HEK293 (cell line): ENCODE measurements around the gene PDE4D.
A peak's percentile ranks its signal among the peaks of the same experiment; 100 is the strongest.

Experiments used
- BCL11A ChIP-seq: fragments of 450-650 bp; formaldehyde crosslinking; IDR thresholded peaks from 2 replicates; pipeline ENCODE4 v1.5.1; 2016; ENCODE audit warnings: low read depth, missing biosample characterization, missing genetic modification characterization
- EGR2 ChIP-seq: fragments of 450-650 bp; formaldehyde crosslinking; IDR thresholded peaks from 2 replicates; pipeline ENCODE4 v1.5.1; 2016; ENCODE audit warnings: low read depth, missing biosample characterization, missing genetic modification characterization
- FEZF1 ChIP-seq: fragments of 450-650 bp; formaldehyde crosslinking; IDR thresholded peaks from 2 replicates; pipeline ENCODE4 v1.5.1; 2016; ENCODE audit warnings: missing biosample characterization, missing genetic modification characterization
- GLIS1 ChIP-seq: fragments of 450-650 bp; formaldehyde crosslinking; IDR thresholded peaks from 2 replicates; pipeline ENCODE4 v1.5.1; 2016; ENCODE audit warnings: missing biosample characterization, missing genetic modification characterization
- GLIS2 ChIP-seq: fragments of 450-650 bp; formaldehyde crosslinking; IDR thresholded peaks from 2 replicates; pipeline ENCODE4 v1.5.1; 2016; ENCODE audit warnings: missing biosample characterization, missing genetic modification characterization
- KLF7 ChIP-seq: fragments of 450-650 bp; formaldehyde crosslinking; IDR thresholded peaks from 2 replicates; pipeline ENCODE4 v1.5.1; 2016; ENCODE audit warnings: missing biosample characterization, missing genetic modification characterization, borderline replicate concordance
- KLF8 ChIP-seq: fragments of 450-650 bp; formaldehyde crosslinking; IDR thresholded peaks from 2 replicates; pipeline ENCODE4 v1.5.1; 2016; ENCODE audit warnings: missing biosample characterization, missing genetic modification characterization
- KLF9 ChIP-seq: fragments of 450-650 bp; formaldehyde crosslinking; IDR thresholded peaks from 2 replicates; pipeline ENCODE4 v1.5.1; 2016; ENCODE audit warnings: missing biosample characterization, missing genetic modification characterization, low read depth
- OVOL3 ChIP-seq: fragments of 450-650 bp; formaldehyde crosslinking; IDR thresholded peaks from 2 replicates; pipeline ENCODE4 v1.5.1; 2016; ENCODE audit warnings: missing biosample characterization, missing genetic modification characterization
- SCRT1 ChIP-seq: fragments of 450-650 bp; formaldehyde crosslinking; IDR thresholded peaks from 2 replicates; pipeline ENCODE4 v1.5.1; 2016; ENCODE audit warnings: missing biosample characterization, missing genetic modification characterization, borderline replicate concordance
- SP2 ChIP-seq: fragments of 450-650 bp; formaldehyde crosslinking; IDR thresholded peaks from 2 replicates; pipeline ENCODE4 v1.5.1; 2016; ENCODE audit warnings: missing biosample characterization, missing genetic modification characterization
- TRIM28 ChIP-seq: IDR thresholded peaks from 2 replicates; pipeline ENCODE4 v1.6.1; 2011; ENCODE audit warnings: low read length, control low read depth, borderline replicate concordance
- ZBTB8A ChIP-seq: fragments of 450-650 bp; formaldehyde crosslinking; IDR thresholded peaks from 2 replicates; pipeline ENCODE4 v1.5.1; 2016; ENCODE audit warnings: missing biosample characterization, missing genetic modification characterization
- ZFHX2 ChIP-seq: fragments of 450-650 bp; formaldehyde crosslinking; conservative IDR thresholded peaks from 2 replicates; pipeline ENCODE4 v1.5.1; 2016; ENCODE audit warnings: missing biosample characterization, missing genetic modification characterization
- ZFP3 ChIP-seq: fragments of 450-650 bp; formaldehyde crosslinking; IDR thresholded peaks from 2 replicates; pipeline ENCODE4 v1.5.1; 2016; ENCODE audit warnings: low read depth, missing biosample characterization, missing genetic modification characterization
- ZFP37 ChIP-seq: fragments of 450-650 bp; formaldehyde crosslinking; IDR thresholded peaks from 2 replicates; pipeline ENCODE4 v1.5.1; 2016; ENCODE audit warnings: missing biosample characterization, missing genetic modification characterization
- ZNF121 ChIP-seq: fragments of 450-650 bp; formaldehyde crosslinking; IDR thresholded peaks from 2 replicates; pipeline ENCODE4 v1.5.1; 2016; ENCODE audit warnings: missing biosample characterization, missing genetic modification characterization
- ZNF146 ChIP-seq: fragments of 450-650 bp; formaldehyde crosslinking; IDR thresholded peaks from 2 replicates; pipeline ENCODE4 v1.5.1; 2016; ENCODE audit warnings: missing biosample characterization, missing genetic modification characterization
- ZNF24 ChIP-seq: fragments of 450-650 bp; formaldehyde crosslinking; IDR thresholded peaks from 2 replicates; pipeline ENCODE4 v1.5.1; 2016; ENCODE audit warnings: missing biosample characterization, missing genetic modification characterization
- ZNF366 ChIP-seq: fragments of 450-650 bp; formaldehyde crosslinking; conservative IDR thresholded peaks from 2 replicates; pipeline ENCODE4 v1.5.1; 2016; ENCODE audit warnings: missing biosample characterization, missing genetic modification characterization
- ZNF596 ChIP-seq: fragments of 450-650 bp; IDR thresholded peaks from 2 replicates; pipeline ENCODE4 v1.5.0; 2018; ENCODE audit warnings: missing biosample characterization, mild to moderate bottlenecking, missing genetic modification characterization, moderate library complexity
- ZNF843 ChIP-seq: fragments of 450-650 bp; formaldehyde crosslinking; IDR thresholded peaks from 2 replicates; pipeline ENCODE4 v1.5.1; 2016; ENCODE audit warnings: missing biosample characterization, missing genetic modification characterization
- ZSCAN23 ChIP-seq: fragments of 450-650 bp; formaldehyde crosslinking; IDR thresholded peaks from 2 replicates; pipeline ENCODE4 v1.5.1; 2016; ENCODE audit warnings: missing biosample characterization, missing genetic modification characterization
- ZSCAN30 ChIP-seq: fragments of 450-650 bp; IDR thresholded peaks from 2 replicates; pipeline ENCODE4 v1.5.1; 2018; ENCODE audit warnings: missing biosample characterization, mild to moderate bottlenecking, missing genetic modification characterization, moderate library complexity
- TF ChIP-seq, protein P1 (sequence below): fragments of 450-650 bp; formaldehyde crosslinking; IDR thresholded peaks from 2 replicates; pipeline ENCODE4 v1.5.1; 2016; ENCODE audit warnings: missing biosample characterization, missing genetic modification characterization
- TF ChIP-seq, protein P2 (sequence below): fragments of 450-650 bp; formaldehyde crosslinking; IDR thresholded peaks from 2 replicates; pipeline ENCODE4 v1.5.1; 2016; ENCODE audit warnings: missing biosample characterization, missing genetic modification characterization
- TF ChIP-seq, protein P3 (sequence below): fragments of 450-650 bp; formaldehyde crosslinking; IDR thresholded peaks from 2 replicates; pipeline ENCODE4 v1.5.1; 2017; ENCODE audit warnings: missing biosample characterization, mild to moderate bottlenecking, missing genetic modification characterization, moderate library complexity
- TF ChIP-seq, protein P4 (sequence below): fragments of 450-650 bp; formaldehyde crosslinking; IDR thresholded peaks from 2 replicates; pipeline ENCODE4 v1.5.1; 2016; ENCODE audit warnings: missing biosample characterization, missing genetic modification characterization
- TF ChIP-seq, protein P5 (sequence below): fragments of 450-650 bp; formaldehyde crosslinking; IDR thresholded peaks from 2 replicates; pipeline ENCODE4 v1.5.1; 2016; ENCODE audit warnings: missing biosample characterization, missing genetic modification characterization
- TF ChIP-seq, protein P6 (sequence below): fragments of 450-650 bp; formaldehyde crosslinking; IDR thresholded peaks from 2 replicates; pipeline ENCODE4 v1.5.1; 2016; ENCODE audit warnings: missing biosample characterization, missing genetic modification characterization, borderline replicate concordance

The PDE4D gene

DNA sequence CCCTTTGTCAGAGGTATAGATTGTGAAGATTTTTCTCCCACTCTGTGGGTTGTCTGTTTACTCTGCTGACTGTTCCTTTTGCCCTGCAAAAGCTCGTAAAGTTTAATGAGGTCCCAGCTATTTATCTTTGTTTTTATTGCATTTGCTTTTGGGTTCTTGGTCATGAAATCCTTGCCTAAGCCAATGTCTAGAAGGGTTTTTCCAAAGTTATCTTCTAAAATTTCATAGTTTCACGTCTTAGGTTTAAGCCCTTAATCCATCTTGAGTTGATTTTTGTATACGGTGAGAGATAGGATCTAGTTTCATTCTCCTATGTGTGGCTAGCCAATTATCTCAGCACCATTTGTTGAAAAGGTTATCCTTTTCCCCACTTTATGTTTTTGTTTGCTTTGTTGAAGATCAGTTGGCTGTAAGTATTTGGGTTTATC lies 590.2 kb downstream of the PDE4D start (continued):
- TF ChIP-seq, protein P1, sequence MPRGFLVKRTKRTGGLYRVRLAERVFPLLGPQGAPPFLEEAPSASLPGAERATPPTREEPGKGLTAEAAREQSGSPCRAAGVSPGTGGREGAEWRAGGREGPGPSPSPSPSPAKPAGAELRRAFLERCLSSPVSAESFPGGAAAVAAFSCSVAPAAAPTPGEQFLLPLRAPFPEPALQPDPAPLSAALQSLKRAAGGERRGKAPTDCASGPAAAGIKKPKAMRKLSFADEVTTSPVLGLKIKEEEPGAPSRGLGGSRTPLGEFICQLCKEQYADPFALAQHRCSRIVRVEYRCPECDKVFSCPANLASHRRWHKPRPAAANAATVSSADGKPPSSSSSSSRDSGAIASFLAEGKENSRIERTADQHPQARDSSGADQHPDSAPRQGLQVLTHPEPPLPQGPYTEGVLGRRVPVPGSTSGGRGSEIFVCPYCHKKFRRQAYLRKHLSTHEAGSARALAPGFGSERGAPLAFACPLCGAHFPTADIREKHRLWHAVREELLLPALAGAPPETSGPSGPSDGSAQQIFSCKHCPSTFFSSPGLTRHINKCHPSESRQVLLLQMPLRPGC: peak; percentile 98
- TF ChIP-seq OVOL3: peak; percentile 97
- TF ChIP-seq KLF9: 0 out of 2 replicates have a peak, but pooled peaks have one; percentile 24
- TF ChIP-seq GLIS1 (tag by site-specific recombination): peak; percentile 78
- TF ChIP-seq ZFP3 (tag by site-specific recombination): 0 out of 2 replicates have a peak, but pooled peaks have one; percentile 6
- TF ChIP-seq, protein P2, sequence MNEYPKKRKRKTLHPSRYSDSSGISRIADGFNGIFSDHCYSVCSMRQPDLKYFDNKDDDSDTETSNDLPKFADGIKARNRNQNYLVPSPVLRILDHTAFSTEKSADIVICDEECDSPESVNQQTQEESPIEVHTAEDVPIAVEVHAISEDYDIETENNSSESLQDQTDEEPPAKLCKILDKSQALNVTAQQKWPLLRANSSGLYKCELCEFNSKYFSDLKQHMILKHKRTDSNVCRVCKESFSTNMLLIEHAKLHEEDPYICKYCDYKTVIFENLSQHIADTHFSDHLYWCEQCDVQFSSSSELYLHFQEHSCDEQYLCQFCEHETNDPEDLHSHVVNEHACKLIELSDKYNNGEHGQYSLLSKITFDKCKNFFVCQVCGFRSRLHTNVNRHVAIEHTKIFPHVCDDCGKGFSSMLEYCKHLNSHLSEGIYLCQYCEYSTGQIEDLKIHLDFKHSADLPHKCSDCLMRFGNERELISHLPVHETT (tag by site-specific recombination): peak; percentile 90
- peak; percentile 42; the same call in 1 of the 2 replicates for TF ChIP-seq GLIS2 (tag by site-specific recombination)
- peak; percentile 83; the same call in 1 of the 2 replicates for TF ChIP-seq ZFP37
- TF ChIP-seq, protein P3, sequence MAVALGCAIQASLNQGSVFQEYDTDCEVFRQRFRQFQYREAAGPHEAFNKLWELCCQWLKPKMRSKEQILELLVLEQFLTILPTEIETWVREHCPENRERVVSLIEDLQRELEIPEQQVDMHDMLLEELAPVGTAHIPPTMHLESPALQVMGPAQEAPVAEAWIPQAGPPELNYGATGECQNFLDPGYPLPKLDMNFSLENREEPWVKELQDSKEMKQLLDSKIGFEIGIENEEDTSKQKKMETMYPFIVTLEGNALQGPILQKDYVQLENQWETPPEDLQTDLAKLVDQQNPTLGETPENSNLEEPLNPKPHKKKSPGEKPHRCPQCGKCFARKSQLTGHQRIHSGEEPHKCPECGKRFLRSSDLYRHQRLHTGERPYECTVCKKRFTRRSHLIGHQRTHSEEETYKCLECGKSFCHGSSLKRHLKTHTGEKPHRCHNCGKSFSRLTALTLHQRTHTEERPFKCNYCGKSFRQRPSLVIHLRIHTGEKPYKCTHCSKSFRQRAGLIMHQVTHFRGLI (tag by site-specific recombination): peak; percentile 70
- TF ChIP-seq, protein P4, sequence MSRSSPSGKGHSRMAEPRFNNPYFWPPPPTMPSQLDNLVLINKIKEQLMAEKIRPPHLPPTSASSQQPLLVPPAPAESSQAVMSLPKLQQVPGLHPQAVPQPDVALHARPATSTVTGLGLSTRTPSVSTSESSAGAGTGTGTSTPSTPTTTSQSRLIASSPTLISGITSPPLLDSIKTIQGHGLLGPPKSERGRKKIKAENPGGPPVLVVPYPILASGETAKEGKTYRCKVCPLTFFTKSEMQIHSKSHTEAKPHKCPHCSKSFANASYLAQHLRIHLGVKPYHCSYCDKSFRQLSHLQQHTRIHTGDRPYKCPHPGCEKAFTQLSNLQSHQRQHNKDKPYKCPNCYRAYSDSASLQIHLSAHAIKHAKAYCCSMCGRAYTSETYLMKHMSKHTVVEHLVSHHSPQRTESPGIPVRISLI (tag by site-specific recombination): peak; percentile 93
- peak; percentile 43; the same call in 1 of the 2 replicates for TF ChIP-seq ZNF146 (tag by site-specific recombination)
- TF ChIP-seq BCL11A (tag by site-specific recombination): peak; percentile 97
- TF ChIP-seq ZNF596 (tag by site-specific recombination): peak; percentile 63; the same call in 1 of the 2 replicates
- TF ChIP-seq TRIM28: peak; percentile 44; the same call in 1 of the 2 replicates
- TF ChIP-seq ZNF121 (tag by site-specific recombination): peak; percentile 8; the same call in 1 of the 2 replicates
- peak; percentile 46 for TF ChIP-seq SP2 (tag by site-specific recombination)
- peak; percentile 86 for TF ChIP-seq KLF7 (tag by site-specific recombination)
- TF ChIP-seq ZNF24 (tag by site-specific recombination): peak; percentile 94
- peak; percentile 84; the same call in 1 of the 2 replicates for TF ChIP-seq ZSCAN30 (tag by site-specific recombination)
- peak; percentile 100 for TF ChIP-seq FEZF1 (tag by site-specific recombination)
- TF ChIP-seq, protein P5, sequence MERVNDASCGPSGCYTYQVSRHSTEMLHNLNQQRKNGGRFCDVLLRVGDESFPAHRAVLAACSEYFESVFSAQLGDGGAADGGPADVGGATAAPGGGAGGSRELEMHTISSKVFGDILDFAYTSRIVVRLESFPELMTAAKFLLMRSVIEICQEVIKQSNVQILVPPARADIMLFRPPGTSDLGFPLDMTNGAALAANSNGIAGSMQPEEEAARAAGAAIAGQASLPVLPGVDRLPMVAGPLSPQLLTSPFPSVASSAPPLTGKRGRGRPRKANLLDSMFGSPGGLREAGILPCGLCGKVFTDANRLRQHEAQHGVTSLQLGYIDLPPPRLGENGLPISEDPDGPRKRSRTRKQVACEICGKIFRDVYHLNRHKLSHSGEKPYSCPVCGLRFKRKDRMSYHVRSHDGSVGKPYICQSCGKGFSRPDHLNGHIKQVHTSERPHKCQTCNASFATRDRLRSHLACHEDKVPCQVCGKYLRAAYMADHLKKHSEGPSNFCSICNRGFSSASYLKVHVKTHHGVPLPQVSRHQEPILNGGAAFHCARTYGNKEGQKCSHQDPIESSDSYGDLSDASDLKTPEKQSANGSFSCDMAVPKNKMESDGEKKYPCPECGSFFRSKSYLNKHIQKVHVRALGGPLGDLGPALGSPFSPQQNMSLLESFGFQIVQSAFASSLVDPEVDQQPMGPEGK: peak; percentile 75; the same call in 1 of the 2 replicates
- TF ChIP-seq SCRT1 (tag by site-specific recombination): peak; percentile 88
- TF ChIP-seq ZBTB8A (tag by site-specific recombination): peak; percentile 50
- peak; percentile 80 for TF ChIP-seq ZFHX2
- peak; percentile 78 for TF ChIP-seq EGR2 (tag by site-specific recombination)
- TF ChIP-seq ZNF843 (tag by site-specific recombination): peak; percentile 100
- TF ChIP-seq KLF8 (tag by site-specific recombination): peak; percentile 72
- TF ChIP-seq, protein P6, sequence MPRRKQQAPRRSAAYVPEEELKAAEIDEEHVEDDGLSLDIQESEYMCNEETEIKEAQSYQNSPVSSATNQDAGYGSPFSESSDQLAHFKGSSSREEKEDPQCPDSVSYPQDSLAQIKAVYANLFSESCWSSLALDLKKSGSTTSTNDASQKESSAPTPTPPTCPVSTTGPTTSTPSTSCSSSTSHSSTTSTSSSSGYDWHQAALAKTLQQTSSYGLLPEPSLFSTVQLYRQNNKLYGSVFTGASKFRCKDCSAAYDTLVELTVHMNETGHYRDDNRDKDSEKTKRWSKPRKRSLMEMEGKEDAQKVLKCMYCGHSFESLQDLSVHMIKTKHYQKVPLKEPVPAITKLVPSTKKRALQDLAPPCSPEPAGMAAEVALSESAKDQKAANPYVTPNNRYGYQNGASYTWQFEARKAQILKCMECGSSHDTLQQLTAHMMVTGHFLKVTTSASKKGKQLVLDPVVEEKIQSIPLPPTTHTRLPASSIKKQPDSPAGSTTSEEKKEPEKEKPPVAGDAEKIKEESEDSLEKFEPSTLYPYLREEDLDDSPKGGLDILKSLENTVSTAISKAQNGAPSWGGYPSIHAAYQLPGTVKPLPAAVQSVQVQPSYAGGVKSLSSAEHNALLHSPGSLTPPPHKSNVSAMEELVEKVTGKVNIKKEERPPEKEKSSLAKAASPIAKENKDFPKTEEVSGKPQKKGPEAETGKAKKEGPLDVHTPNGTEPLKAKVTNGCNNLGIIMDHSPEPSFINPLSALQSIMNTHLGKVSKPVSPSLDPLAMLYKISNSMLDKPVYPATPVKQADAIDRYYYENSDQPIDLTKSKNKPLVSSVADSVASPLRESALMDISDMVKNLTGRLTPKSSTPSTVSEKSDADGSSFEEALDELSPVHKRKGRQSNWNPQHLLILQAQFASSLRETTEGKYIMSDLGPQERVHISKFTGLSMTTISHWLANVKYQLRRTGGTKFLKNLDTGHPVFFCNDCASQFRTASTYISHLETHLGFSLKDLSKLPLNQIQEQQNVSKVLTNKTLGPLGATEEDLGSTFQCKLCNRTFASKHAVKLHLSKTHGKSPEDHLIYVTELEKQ (tag by site-specific recombination): peak; percentile 97
- TF ChIP-seq ZNF366: peak; percentile 80
- TF ChIP-seq ZSCAN23 (tag by site-specific recombination): peak; percentile 86; the same call in 1 of the 2 replicates
